Activated gamma-delta T cell (primary cell): Measurements from ENCODE around the gene GLUD1.
"Not testable (repeated sequence)": the region's sequence is repeated elsewhere in the genome, so short reads cannot be mapped to it uniquely, and the experiment has no call there.

ENCODE experiments used
- DNase-seq: peaks from one replicate; lab custom pipeline; 2025; lab: John Stamatoyannopoulos, UW

The GLUD1 gene

DNA sequence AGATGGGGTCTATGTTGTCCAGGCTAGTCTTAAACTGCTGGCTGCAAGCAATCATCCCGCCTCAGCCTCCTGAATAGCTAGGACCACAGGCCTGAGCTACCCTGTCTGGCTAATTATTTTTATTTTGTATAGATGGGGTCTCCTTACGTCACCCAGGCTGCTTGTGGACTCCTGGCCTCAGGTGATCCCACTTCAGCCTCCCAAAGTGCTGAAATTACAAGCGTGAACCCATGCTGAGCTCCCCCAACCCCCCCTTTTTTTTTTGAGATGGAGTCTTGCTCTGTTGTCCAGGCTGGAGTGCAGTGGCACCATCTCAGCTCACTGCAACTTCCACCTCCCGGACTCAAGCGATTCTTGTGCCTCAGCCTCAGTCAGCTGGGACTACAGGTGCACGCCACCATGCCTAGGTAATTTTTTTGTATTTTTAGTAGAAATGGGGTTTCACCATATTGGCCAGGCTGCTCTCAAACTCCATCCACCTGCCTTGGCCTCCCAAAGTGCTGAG lies 49.2 kb downstream of the GLUD1 start:
- no peak for DNase-seq

- not testable (repeated sequence) for DNase-seq
These were observed 51.1 kb downstream of the GLUD1 start for GRCh38 chr10:87043579-87043978.

GRCh38 chr10:87038786-87039185 lies 55.9 kb downstream of the GLUD1 start:
- no peak for DNase-seq

GRCh38 chr10:87038286-87038717 lies 56.3 kb downstream of the GLUD1 start:
- DNase-seq: no peak

DNA sequence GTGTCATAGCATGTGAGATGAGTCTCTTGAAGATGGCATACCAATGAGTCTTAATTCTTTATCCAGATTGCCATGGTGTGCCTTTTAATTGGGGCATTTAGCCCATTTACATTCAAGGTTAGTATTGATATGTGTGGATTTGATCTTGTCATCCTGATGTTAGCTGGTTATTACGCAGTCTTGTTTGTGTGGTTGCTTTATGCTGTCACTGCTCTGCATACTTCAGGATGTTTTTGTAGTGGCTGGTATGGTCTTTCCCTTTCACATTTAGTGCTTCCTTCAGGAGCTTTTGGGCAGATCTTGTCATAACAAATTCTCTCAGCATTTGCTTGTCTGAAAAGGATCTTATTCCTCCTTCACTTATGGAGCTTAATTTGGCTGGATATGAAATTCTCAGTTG lies 58.0 kb downstream of the GLUD1 start:
- no peak for DNase-seq

- no peak for DNase-seq
These were observed 63.6 kb downstream of the GLUD1 start for GRCh38 chr10:87030912-87031635.

- DNase-seq: not testable (repeated sequence)
These were observed 64.2 kb downstream of the GLUD1 start for GRCh38 chr10:87030419-87030818.

DNA sequence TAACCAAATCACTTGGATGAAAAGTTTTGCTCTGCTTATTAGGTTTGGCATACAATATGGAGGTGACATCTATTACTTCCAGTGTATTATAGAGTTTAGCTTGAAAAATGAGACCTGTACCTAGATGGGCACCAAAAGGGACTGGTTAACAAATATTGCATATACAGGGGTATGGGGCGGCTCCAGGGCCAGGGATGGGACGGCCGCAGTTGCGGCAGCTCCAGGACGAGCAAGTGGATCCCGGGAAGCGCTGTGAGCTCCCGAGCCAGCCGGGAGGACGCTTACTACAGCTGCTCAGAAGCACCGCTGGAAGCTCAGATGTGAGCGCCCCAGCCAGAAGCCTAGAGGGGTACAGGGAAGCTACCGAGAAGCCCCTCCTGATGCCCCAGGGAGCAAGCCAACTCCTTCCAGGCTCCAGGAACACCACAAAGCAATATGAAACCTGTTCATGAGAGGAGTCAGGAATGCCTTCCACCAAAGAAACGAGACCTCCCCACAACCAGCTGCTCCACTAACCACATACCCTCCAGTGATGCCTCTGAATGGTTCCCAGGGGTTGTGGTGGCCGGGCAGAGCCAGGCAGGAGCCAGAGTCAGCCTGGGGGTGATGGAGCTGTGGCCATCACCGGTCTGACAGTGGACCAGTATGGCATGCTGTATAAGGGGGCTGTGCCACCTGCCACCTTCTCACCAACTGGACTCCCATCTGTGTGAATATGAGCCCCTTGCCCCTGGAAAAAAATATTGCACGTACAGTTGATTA lies 67.7 kb downstream of the GLUD1 start:
- not testable (repeated sequence) for DNase-seq

- not testable (repeated sequence) for DNase-seq
These were observed 69.2 kb downstream of the GLUD1 start for GRCh38 chr10:87025285-87025958.

DNA sequence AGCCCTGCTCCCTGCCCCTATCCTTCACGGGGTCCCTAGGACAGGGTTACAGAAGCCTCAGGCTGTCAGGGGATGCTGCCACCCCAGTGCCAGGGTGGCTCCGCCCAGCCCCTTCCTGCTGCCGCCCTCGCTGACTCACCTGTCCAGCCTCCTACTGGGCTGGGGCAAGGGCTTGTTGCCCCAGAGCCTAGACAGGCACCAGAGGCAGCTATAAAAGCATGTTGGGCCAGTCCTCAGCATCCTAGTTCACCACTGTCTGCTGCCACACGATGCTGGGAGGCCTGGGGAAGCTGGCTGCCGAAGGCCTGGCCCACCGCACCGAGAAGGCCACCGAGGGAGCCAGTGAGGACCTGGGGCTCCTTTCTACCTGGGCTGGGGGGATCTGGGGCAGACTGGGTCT lies 74.6 kb downstream of the GLUD1 start, which contains the start of gene FAM25A:
FAM25A (plus strand) TSS at position 239 of the 400 bp plus-strand sequence; CDS start at position 270, 31 bp downstream.
- not testable (repeated sequence) for DNase-seq

- not testable (repeated sequence) for DNase-seq
These were observed 75.1 kb downstream of the GLUD1 start for GRCh38 chr10:87019504-87019903.

DNA sequence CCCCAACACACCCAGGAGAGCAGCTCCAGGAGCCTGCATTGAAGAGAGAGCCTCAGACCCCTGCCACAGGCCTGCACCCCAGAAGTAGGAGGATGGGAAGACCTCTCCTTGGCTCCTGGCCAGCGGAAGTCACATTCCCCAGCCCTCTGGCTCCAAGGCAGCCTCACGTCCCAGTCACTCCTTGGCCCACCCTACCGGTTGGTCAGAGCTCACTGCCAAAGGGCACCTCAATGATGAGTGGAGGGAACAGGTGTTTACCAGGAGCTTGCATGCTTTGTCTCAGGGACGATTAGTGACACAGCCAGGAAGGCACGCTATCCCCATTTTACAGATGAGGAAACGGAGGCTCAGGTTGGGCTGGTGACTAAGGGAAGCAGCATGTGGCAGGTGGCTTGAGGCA lies 75.6 kb downstream of the GLUD1 start:
- DNase-seq: not testable (repeated sequence)

- DNase-seq: not testable (repeated sequence)
These were observed 76.5 kb downstream of the GLUD1 start for GRCh38 chr10:87018127-87018526.

GRCh38 chr10:87014986-87015716 lies 79.5 kb downstream of the GLUD1 start:
- not testable (repeated sequence) for DNase-seq

DNA sequence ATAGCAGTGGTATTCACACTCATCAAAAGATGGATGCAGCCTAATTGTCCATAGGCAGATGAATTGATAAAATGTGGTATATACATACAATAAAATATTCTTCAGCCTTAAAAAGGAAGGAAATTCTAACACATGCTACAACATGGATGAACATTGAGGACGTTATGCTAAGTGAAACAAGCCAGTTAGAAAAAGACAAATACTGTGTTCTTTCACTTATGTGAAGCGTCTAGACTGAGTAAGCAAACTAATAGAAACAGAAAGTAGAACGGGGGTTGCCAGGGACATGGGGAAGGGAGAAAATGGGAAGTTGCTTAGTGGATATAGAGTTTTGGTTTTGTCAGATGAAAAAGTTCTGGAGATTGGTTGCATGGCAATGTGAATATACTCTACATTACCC lies 81.1 kb downstream of the GLUD1 start:
- DNase-seq: not testable (repeated sequence)

GRCh38 chr10:87009134-87009696 lies 85.4 kb downstream of the GLUD1 start:
- not testable (repeated sequence) for DNase-seq

GRCh38 chr10:87008303-87008702 lies 86.3 kb downstream of the GLUD1 start:
- not testable (repeated sequence) for DNase-seq

DNA sequence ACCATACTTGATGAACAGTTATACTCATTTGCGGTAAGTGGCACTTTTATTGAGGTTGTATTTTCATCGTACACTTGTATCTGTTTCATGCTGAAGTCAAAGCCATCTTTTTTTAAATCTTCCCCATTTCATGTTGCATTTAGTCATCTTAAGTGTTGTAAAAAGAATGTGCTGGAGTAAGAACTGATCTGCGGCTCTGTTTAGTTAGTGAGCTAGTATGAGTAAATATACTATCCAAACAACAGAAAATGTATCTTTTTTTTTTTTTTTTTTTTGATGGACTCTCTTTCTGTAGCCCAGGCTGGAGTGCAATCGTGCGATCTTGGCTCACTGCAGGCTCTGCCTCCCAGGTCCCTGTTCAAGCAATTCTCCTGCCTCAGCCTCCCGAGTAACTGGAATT lies 87.0 kb downstream of the GLUD1 start:
- DNase-seq: not testable (repeated sequence)

GRCh38 chr10:87007124-87007523 lies 87.5 kb downstream of the GLUD1 start:
- DNase-seq: not testable (repeated sequence)

- DNase-seq: no peak
These were observed 94.2 kb downstream of the GLUD1 start for GRCh38 chr10:87000491-87000890.
